H7 (cell line): ENCODE results near the gene PTPRG. TPM values are rescaled to one million over a fixed set of nuclear protein-coding genes. Genes with fewer than 3 reads are reported as not detected.

Experiments used
- DNase-seq: peaks from one replicate; pipeline ENCODE4 v3.0.0; 2012
- H3K27me3 ChIP-seq: 2 replicates; pipeline ENCODE4 v1.6.0; 2011; ENCODE audit warnings: mild to moderate bottlenecking, low read length; ENCODE audit not compliant: control insufficient read depth, insufficient read depth
- H3K36me3 ChIP-seq: replicated peaks from 2 replicates; pipeline ENCODE4 v1.5.1; 2011; ENCODE audit warnings: low read length; ENCODE audit not compliant: control insufficient read depth, insufficient read depth
- H3K4me3 ChIP-seq: 2 replicates; pipeline ENCODE4 v1.5.1; 2011; ENCODE audit warnings: low read depth, mild to moderate bottlenecking, control low read depth, low read length, moderate library complexity; ENCODE audit not compliant: insufficient read depth
- total RNA-seq: library from RNA; depleted of rRNA; stranded (reverse); fragments of >200 nt; shearing (Covaris generic); gene quantifications from 2 replicates; pipeline ENCODE4 v1.2.3, GENCODE V29; 2014

PTPRG gene
- total RNA-seq, 1 experiment from 2014 or later, result 54.4 TPM

GRCh38 chr3:61780016-61780415, 218.6 kb downstream of the PTPRG start:
- Histone ChIP-seq H3K27me3 (no peaks in the 10 kb centered on the region), H3K36me3 (no peaks in the 10 kb centered on the region; the same call in 1 of the 2 replicates), H3K4me3 (no peak overlapping the region)
- DNase-seq, result no peak

GRCh38 chr3:61780455-61781228, 219.3 kb downstream of the PTPRG start:
- Histone ChIP-seq H3K4me3 (no peak overlapping the region), H3K27me3 (no peaks in the 10 kb centered on the region), H3K36me3 (no peaks in the 10 kb centered on the region; the same call in 1 of the 2 replicates)
- no peak for DNase-seq

- DNase-seq, result no peak
- no peaks in the 10 kb centered on the region; the same call in 1 of the 2 replicates for H3K36me3 ChIP-seq
These were observed 222.8 kb downstream of the PTPRG start for GRCh38 chr3:61783993-61784718.

GRCh38 chr3:61788623-61789507, 227.5 kb downstream of the PTPRG start:
- H3K27me3 ChIP-seq, result no peaks in the 10 kb centered on the region
- no peaks in the 10 kb centered on the region for H3K36me3 ChIP-seq
- H3K4me3 ChIP-seq, result no peak overlapping the region
- no peak for DNase-seq

More at GRCh38 chr3:61783993-61784718, 222.8 kb downstream of the PTPRG start:
- Histone ChIP-seq H3K4me3 (no peak overlapping the region), H3K27me3 (no peaks in the 10 kb centered on the region)

- no peak for DNase-seq
- no peaks in the 10 kb centered on the region for H3K27me3 ChIP-seq
These were observed 228.5 kb downstream of the PTPRG start for GRCh38 chr3:61789861-61790260.

GRCh38 chr3:61790411-61790810, 229.0 kb downstream of the PTPRG start:
- no peak for DNase-seq
- no peak overlapping the region for H3K4me3 ChIP-seq
- H3K27me3 ChIP-seq, result no peaks in the 10 kb centered on the region
- no peaks in the 10 kb centered on the region for H3K36me3 ChIP-seq

More at GRCh38 chr3:61789861-61790260, 228.5 kb downstream of the PTPRG start:
- H3K4me3 ChIP-seq, result no peak overlapping the region
- no peaks in the 10 kb centered on the region for H3K36me3 ChIP-seq

- H3K36me3 ChIP-seq, result no peaks in the 10 kb centered on the region
These were observed 231.7 kb downstream of the PTPRG start for GRCh38 chr3:61793056-61793455.

GRCh38 chr3:61793521-61793920, 232.2 kb downstream of the PTPRG start:
- H3K36me3 ChIP-seq, result no peaks in the 10 kb centered on the region
- no peak overlapping the region for H3K4me3 ChIP-seq
- no peaks in the 10 kb centered on the region for H3K27me3 ChIP-seq
- no peak for DNase-seq

More at GRCh38 chr3:61793056-61793455, 231.7 kb downstream of the PTPRG start:
- DNase-seq, result no peak
- no peaks in the 10 kb centered on the region for H3K27me3 ChIP-seq
- H3K4me3 ChIP-seq, result no peak overlapping the region

- no peak overlapping the region for H3K4me3 ChIP-seq
These were observed 233.0 kb downstream of the PTPRG start for GRCh38 chr3:61794341-61794740.

GRCh38 chr3:61794961-61795360, 233.6 kb downstream of the PTPRG start:
- no peak for DNase-seq
- Histone ChIP-seq H3K27me3 (no peaks in the 10 kb centered on the region), H3K36me3 (no peaks in the 10 kb centered on the region), H3K4me3 (no peak overlapping the region)

More at GRCh38 chr3:61794341-61794740, 233.0 kb downstream of the PTPRG start:
- no peaks in the 10 kb centered on the region for H3K27me3 ChIP-seq
- no peak for DNase-seq
- no peaks in the 10 kb centered on the region for H3K36me3 ChIP-seq

GRCh38 chr3:61796088-61796680, 234.8 kb downstream of the PTPRG start:
- no peak for DNase-seq
- Histone ChIP-seq H3K27me3 (no peaks in the 10 kb centered on the region), H3K36me3 (no peaks in the 10 kb centered on the region), H3K4me3 (no peak overlapping the region)

GRCh38 chr3:61796911-61797310, 235.5 kb downstream of the PTPRG start:
- H3K27me3 ChIP-seq, result no peaks in the 10 kb centered on the region

GRCh38 chr3:61802772-61803171, 241.4 kb downstream of the PTPRG start:
- H3K27me3 ChIP-seq, result no peaks in the 10 kb centered on the region
- DNase-seq, result no peak
- no peak overlapping the region for H3K4me3 ChIP-seq

More at GRCh38 chr3:61796911-61797310, 235.5 kb downstream of the PTPRG start:
- no peak for DNase-seq
- no peaks in the 10 kb centered on the region for H3K36me3 ChIP-seq
- no peak overlapping the region for H3K4me3 ChIP-seq

GRCh38 chr3:61803983-61804382, 242.6 kb downstream of the PTPRG start:
- no peaks in the 10 kb centered on the region for H3K36me3 ChIP-seq
- DNase-seq, result no peak

More at GRCh38 chr3:61802772-61803171, 241.4 kb downstream of the PTPRG start:
- no peaks in the 10 kb centered on the region for H3K36me3 ChIP-seq

More at GRCh38 chr3:61803983-61804382, 242.6 kb downstream of the PTPRG start:
- H3K4me3 ChIP-seq, result no peak overlapping the region
- H3K27me3 ChIP-seq, result no peaks in the 10 kb centered on the region
